Activated CD8-positive, alpha-beta memory T cell treated with anti-CD3 and anti-CD28 coated beads, Interleukin-2, amount 50 U/mL, for 24 hours (primary cell): Measurements from ENCODE around the gene PIGB.
"Not testable (repeated sequence)": the region's sequence is repeated elsewhere in the genome, so short reads cannot be mapped to it uniquely, and the experiment has no call there.

ENCODE experiments used
- DNase-seq: peaks from one replicate; pipeline ENCODE4 v3.0.0-alpha.2; 2020; ENCODE audit errors: extremely low read depth

PIGB gene

DNA sequence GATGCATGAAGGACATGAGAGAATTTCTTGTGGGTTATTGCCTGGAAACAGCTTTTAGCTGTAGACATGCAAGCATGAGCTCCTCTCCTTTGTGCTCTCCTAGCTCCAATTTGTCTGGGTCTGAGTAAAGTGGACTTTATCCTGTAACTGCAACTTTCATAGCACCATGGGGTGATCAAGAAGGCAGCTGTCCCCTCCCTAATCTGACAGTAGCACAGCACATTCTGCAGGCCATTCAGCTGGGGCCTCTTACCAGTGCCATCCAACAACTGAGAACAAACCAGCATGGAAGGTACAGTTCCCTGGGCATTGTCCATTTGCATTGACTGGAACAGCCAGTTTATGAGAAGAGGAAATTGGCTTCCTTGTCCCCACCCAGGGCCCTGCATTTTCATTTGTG, 21.7 kb upstream of the PIGB start:
- no peak for DNase-seq

DNA sequence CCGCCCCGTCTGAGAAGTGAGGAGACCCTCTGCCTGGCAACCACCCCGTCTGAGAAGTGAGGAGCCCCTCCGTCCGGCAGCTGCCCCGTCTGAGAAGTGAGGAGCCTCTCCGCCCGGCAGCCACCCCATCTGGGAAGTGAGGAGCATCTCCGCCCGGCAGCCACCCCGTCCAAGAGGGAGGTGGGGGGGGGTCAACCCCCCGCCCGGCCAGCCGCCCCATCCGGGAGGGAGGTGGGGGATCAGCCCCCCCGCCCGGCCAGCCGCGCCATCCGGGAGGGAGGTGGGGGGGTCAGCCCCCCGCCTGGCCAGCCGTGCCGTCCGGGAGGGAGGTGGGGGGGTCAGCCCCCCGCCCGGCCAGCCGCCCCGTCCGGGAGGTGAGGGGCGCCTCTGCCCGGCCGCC, 16.2 kb upstream of the PIGB start:
- not testable (repeated sequence) for DNase-seq

DNA sequence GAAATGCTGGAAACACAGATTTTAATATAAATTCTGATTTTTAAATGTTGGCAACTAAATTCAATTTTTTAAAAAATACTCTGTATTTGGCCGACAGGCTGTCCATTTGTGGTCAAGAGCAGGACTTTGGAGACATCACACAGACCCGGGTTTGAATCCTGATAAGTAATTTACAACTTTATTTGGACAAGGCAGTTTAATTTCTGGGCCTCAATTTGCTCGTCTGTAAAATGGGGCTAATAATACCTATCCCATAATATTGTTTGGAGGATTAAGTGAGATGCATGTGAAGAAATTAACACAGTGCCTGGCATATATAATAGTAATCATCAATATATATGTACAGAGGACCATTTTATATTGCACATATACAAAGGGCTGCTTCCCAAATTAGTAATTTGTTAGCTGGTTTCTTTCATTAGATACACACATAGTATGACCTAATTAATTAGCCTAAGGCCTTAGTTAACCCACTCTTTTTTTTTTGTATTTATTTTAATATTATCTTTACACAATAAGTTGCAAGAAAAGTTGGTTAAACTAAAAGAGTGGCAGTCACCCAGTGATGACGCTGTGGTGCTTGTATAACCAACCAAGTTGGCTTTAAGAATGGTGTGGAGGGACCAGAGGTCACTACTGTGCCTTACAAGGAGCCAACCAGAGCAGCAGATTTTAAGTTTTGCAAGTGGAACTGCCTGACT, 665 bp downstream of the PIGB start:
- no peak for DNase-seq

DNA sequence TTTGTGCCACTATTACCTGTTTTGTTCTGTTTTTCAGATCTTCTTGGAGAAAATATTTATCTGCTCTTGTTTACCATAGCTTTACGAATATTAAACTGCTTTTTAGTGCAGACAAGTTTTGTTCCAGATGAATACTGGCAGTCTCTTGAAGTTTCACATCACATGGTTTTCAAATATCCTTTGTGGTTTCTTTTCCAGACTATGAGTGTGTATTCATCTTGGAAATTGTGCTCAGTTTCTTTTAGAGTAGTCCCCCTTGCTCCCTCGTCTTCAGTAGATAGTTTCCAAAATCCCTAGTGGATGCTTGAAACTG, 1.2 kb downstream of the PIGB start:
- no peak for DNase-seq

DNA sequence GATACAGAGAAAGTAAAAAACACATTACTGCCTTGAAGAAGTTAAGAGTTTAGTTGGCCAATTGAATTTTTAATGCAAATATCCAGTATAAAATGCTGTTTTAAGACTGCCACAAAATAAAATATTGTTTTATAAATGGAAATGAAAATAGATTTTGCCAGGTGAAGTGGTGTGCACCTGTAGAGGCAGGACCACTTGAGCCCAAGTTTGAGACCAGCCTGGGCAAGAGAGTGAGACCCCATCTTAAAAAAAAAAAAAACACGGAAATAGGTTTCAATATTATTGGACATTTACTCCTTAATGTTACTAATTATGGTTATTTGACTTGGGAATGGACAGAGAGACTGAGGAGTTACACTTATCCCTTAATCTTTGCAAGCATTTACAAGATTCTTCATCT, 1.9 kb downstream of the PIGB start:
- DNase-seq, result no peak

DNA sequence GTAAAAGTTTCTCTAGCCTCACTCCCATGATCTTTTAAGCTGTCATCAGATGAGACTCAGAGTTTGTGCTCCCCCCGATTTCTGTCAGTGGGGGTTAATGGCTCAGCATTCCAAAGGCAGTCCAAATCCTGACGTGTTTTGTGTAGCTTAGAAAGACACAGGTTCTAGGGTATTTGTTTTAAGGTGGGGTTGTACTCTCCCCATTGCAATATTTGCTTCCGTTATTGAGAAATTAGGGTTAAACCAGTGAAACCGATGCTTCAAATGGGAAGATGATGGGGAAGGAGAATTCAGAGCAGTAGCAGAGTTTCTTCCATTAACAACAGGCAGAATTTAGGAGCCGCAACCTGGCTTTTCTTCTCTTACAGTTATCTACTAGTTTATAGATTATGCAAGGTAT, 3.4 kb downstream of the PIGB start:
- DNase-seq, result no peak

DNA sequence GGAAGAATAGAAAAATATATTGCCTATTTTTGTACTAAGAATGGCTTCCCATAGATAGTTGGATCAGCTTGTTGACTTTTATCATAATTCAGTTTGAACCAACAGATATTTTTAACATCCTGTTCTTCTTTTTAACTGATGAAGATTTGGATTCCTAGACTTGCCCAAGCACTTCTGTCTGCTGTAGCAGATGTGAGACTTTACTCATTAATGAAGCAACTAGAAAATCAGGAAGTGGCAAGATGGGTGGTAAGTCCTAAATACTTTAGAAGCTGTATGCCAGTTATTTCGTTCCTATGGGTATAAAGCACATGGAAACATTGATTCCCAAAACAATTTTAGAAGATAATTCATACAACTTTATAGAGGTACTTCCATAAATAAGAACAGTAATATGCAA, 8.4 kb downstream of the PIGB start:
- DNase-seq, result no peak

DNA sequence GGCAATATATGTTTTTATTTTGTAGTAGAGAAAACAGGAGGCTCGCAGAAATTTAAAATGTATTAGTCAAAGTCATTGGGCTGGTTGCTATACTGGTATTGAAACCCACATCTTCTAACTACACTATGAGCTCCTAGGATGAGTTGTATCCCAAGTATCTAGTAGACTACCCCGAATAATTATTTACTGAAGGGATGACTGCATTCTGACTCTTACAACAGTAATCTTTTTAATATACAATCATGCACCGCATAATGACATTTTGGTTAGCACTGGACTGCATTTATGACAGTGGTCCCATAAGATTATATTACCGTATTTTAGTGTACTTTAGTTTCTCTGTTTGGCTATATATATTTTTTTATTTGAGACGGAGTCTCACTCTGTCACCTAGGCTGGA, 15.3 kb downstream of the PIGB start:
- no peak for DNase-seq

DNA sequence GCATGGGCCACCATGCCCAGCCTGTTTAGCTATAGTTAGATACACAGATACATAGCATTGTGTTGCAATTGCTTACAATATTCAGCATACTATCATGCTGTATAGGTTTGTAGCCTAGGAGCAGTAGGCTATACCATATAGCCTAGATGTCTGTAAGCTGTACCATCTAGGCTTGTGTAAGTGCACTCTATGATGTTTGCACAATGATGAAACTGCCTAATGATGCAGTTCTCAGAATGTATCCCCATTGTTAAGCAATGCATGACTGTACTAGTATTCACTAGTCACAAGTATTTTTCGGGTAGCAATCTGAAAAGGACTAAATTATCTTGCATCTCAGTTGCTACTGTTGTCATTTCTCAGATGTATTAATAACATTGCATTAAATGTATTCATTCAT, 16.0 kb downstream of the PIGB start:
- DNase-seq, result no peak

DNA sequence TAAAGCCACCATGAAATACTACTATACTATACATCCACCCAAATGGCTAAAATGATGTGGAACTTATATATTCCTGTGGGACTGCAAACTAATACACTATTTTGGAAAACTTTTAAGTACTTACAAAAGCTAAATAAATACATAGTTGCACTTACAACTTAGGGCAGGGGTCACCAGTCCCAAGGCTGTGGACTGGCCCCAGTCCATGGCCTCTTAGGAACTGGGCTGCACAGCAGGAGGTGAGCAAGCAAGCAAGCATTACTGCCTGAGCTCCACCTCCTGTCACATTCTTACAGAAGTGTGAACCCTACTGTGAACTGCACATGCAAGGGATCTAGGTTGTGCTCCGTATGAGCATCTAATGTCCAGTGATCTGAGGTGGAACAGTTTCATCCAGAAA, 18.1 kb downstream of the PIGB start:
- no peak for DNase-seq

DNA sequence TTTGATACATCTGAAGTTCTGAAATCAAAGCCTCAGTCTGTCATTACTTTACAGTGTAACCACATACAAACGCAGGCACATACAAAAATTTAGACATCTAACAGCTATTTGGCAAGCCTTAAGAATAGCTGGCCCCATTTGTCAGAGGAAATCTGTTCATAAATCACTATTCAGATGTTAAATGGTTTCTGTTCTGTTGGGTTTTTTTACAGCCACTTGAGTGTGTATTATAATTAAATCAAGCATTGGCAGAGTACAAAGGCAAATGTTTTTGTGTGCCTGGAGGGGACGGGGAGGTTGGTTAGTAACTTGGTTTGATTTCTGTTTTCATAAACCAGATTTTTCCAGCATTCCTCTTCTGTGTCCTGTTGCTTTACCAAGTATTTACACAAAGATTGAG, 24.1 kb downstream of the PIGB start:
- DNase-seq, result no peak

DNA sequence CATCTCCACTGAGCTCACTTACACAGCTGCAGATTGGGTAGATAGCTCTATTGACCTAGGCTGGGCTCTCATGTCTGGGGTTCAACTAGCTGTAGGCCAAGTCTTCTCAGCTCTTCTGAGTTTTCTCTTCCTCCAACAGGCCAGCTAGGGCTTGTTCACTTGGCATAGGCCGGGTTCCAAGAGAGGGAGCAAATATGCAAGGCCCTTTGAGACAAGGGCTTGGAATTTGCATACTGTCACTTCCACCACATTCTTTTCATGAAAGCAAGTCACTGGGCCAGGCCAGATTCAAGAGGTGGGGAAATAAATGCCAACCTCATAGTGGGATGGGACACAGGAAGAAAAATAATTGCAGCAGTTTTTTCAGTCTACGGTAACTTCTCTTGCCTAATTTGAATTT, 25.2 kb downstream of the PIGB start:
- no peak for DNase-seq

DNA sequence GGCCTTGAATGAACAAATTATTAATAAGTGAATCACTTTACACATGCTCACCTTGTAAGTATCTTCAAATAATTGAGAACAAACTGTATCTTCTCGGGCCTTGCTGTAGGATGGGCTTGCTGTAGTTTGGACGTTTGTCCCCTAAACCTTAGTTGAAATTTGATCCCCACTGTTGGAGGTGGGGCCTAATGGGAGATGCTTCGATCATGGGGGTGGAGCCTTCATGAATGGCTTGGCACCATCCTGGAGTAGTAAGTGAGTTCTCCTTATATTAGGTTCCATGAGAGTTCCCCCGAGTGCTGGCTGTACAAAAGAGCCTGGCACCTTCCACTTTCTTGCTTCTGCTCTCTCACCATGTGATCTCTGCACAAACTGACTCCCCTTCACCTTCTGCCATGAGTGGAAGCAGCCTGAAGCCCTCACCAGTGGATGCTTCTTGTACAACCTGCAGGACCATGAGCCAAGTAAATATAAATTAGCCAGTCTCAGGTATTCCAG, 29.3 kb downstream of the PIGB start:
- DNase-seq, result no peak

DNA sequence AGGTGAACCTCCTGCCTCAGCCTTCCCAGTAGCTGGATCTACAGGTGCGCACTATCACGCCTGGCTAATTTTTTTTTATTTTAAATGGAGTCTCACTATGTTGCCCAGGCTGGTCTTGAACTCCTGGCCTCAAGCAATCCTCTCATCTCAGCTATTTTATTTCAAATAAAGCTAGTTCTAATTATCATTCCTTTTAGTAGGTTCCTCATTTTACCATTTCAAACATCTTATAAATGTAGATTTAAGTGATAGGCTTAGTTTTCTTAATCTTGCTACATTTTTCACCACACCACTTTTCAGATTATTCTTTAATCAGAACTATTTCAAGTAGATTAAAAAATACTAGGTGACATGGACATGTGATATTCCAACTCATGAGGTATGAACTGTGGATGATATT, 30.3 kb downstream of the PIGB start:
- DNase-seq, result no peak

DNA sequence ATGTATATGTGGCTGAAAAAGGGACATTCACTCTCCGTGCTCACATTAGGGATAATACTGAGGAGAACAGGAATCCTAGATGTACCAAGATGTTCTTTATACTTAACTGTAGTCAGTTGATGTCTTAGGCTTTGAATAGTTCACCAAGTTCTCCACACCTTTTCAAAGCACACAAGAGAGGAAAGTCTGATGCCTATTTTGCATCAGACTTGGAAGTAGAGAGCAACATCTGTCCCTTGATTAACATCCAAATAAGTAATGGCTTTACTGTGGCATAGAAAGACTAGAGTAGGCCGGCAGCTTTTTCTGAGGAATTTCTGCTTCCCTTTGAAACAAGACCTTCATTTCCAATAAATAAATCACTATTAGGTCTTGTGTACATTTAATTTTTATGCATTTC, 34.0 kb downstream of the PIGB start:
- no peak for DNase-seq

DNA sequence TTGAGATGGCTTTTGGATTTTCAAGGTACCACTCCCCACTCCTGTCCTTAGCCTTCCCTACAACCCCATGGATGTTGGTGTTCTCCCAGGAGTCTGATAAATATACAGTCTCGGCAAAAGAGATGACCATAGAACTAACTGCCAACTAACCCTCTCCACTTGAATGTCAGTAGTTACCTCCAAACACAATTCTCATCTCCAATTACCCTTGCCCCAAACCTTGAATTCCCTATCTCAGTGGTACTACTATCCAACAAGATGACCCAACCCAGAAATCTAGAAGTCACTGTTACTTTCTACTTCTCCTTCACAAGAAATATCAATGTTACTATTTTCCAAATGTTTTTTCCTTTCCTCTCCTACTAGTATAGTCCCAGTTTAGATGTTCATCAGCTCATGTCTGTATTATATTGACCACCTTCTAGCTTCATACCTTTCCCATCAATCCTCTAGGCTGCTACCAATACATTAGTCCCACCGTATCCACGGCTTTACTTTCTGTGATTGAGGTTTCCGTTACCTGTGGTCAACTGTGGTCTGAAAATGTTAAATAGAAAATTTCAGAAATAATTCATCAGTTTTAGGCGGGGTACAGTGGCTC, 38.1 kb downstream of the PIGB start:
- DNase-seq, result no peak

DNA sequence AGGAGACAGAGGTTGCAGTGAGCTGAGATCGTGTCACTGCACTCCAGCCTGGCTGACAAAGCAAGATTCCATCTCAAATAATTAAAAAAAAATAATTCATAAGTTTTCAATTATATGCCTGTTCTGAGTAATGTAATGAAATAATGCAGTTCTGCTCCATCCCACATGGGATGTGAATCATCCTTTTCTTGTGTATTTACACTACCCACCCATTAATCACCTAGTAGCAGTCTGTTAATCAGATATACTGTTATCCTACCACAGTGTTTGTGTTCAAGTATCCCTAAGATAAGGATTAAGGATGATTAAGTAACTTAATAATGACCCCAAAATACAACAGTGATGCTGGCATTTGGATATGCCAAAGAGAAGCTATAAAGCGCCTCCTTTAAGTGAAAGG, 38.8 kb downstream of the PIGB start:
- no peak for DNase-seq

DNA sequence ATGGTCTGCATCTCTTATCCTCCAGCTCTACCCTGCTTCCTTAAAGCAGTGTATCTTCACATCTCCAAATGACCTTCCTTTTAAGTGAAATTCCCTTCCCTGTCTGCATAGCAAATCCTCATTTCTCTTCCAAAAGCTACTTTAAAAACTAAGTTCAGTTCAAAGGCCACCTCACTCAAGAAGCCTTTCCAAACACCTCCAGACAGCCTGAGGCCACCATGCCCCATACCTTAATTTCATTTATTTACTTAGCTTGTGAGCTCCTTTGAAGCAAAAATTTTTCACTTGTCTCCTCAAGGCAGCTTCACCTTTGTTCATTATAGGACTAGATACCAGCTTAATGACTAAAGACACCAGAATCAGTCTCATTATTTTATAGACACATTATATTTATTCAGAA, 39.4 kb downstream of the PIGB start:
- no peak for DNase-seq

DNA sequence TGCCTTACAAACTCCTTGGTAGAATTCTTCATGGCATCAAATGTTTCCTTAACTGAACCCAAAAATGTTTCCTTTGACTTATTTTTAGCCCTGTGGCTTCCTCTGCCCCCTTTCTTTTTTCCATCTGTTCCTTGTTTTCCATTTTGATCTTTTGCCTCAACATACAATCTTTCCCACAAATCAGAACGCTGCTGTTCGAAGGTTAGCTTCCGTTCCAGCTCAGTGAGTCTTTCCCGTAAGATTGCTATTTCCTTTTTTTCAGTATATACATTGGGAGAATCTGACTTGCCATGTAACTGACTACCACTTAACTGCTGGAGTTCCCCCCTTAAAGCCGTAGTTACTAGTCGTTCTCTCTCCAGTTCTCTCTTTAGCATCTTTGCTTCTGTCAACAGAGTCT, 41.2 kb downstream of the PIGB start:
- no peak for DNase-seq

DNA sequence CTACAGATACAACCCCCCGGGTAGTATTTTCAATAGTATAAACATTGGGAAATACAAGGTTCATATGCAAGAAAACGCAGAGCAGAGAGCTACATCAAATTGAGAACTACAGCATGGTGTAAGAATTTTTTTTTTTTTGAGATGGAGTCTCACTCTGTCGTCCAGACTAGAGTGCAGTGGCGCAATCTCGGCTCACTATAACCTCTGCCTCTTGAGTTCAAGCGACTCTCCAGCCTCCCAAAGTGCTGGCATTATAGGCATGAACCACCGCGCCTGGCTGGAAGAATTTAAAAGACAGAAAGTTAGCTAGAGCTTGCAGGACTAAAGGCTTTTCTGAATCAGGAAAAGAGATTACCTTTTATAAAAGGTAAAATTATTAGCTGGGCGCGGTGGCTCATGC, 42.0 kb downstream of the PIGB start:
- DNase-seq, result no peak

DNA sequence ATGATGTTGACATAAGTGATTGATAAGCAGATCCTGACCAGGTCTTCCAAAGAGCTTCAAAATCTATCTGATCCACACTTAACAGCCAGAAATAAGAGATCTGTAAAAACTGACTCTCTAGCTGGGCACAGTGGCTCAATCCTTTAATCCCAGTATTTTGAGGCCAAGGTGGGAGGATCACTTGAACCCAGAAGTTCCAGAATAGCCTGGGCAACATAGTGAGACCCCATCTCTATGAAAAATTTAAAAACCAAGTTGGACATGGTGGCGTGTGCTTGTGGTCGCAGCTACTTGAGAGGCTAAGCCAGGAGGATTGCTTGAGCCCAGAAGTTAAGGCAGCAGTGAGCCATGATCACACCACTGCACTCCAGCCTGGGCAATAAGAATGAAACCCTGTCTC, 43.6 kb downstream of the PIGB start:
- DNase-seq, result no peak

DNA sequence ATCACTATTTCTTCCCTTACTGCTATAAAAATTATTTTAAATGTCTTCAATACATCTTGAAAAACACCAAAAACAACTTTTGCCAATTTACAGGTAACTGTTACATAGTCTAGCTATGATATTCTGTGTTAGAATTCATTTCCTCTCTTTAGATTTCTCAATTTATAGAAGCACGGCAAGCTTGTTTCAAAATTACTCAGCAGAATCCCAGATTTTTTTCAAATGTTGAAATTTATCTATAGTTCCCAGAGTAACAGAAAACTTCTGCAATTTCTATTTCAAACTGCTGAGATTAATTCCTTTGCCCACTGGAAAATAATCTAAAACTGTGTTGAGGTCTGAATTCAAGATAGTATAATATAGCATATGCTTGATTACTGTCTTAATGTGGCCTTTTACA, 48.0 kb downstream of the PIGB start:
- DNase-seq, result no peak

DNA sequence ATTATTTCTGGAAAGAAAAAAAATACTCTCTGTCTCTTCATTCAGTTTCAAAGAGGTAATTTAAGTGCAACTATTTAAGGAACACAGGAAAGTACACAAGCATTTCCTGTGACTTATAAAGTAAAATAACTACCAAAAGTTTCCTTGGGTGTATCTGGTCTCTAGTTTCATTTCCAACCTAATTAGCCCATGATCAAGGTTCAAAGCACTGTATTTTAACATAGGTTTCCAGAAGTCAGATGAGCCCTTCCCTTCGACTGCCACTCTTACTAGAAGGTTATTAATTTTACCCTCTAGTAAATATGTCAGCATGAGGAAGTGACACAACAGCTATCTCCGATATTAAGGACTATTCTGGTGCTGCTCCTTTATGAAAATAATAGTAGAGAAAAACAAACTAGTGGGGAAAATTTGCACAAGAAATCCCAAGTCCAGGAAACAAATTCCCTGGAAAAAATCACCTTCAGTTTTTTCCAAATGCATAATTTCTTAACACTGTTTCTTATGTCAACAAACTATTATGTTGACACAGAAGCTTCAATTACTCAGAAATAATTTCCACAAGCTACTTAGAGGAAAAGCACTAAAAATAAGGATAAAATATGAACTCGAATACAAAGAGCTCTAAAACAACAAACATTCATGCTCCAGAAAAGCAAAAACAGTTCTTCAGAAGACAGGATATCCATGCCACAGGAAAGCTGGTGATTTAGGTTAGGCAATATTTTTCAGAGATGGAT, 53.8 kb downstream of the PIGB start:
- DNase-seq, result no peak
